Thyroid gland (tissue), 4 donors: ENCODE data around the gene DPP10.

ENCODE experiments used
- CTCF ChIP-seq, 6 experiments: fragments of 200-600 bp in 3 of 6; fragments of 450-650 bp in 3 of 6; sonication (generic) in 3 of 6; IDR thresholded peaks; one replicate each; pipeline ENCODE4 v1.5.1; 2016 to 2019; ENCODE audit warnings: antibody characterized with exemption in 6 of 6, mild to moderate bottlenecking in 2 of 6, inconsistent platforms in 1 of 6, moderate library complexity in 1 of 6
- POLR2A ChIP-seq, 2 donors: fragments of 450-650 bp; IDR thresholded peaks; one replicate each; pipeline ENCODE4 v1.6.1; 2017; ENCODE audit warnings: antibody characterized with exemption in 2 of 2, mild to moderate bottlenecking in 2 of 2, moderate library complexity in 1 of 2

GRCh38 chr2:114926303-114926702 lies 483.9 kb downstream of the DPP10 start:
- TF ChIP-seq CTCF (IDR thresholded peaks at IDR 0.05) (no peak), POLR2A (IDR thresholded peaks at IDR 0.05) (no peak)
